ENCODE data around the gene RUNX3. TPM values are rescaled to one million over a fixed set of nuclear protein-coding genes. Genes with fewer than 3 reads are reported as not detected.

The RUNX3 gene
- polyA plus RNA-seq, 1 donor (not counting 4 experiments of a cell fraction or from before 2014, with no cell fraction given) = not detected

- peak in 2 of 3 experiments; percentile 28 to 67 for TF ChIP-seq CTCF (optimal IDR thresholded peaks at IDR 0.05 in 1 of 3, IDR thresholded peaks at IDR 0.05 in 1 of 3, conservative IDR thresholded peaks at IDR 0.05 in 1 of 3; ENCODE audit: extremely low read depth in 1 of 3, insufficient read depth in 2 of 3, low read length in 3 of 3)
- TF ChIP-seq EZH2 (IDR thresholded peaks at IDR 0.05; ENCODE audit: low read length) = no peak
- Histone ChIP-seq H3K4me3 (ENCODE audit: control insufficient read depth in 2 of 3, extremely low read depth in 1 of 3, insufficient read depth in 2 of 3, low read depth in 1 of 3, low read length in 3 of 3) (no peak overlapping the region), H3K27me3 (ENCODE audit: control insufficient read depth, extremely low read depth, insufficient read depth, low read length) (no peaks in the 10 kb centered on the region), H3K79me2 (ENCODE audit: control insufficient read depth, insufficient read depth, low read length) (no peaks in the 10 kb centered on the region), H3K36me3 (ENCODE audit: control insufficient read depth in 2 of 2, extremely low read depth in 1 of 2, insufficient read depth in 2 of 2, low read length in 2 of 2) (peaks cover 0 to 2% of the 10 kb centered on the region in 2 experiments), H3K4me2 (ENCODE audit: control insufficient read depth, extremely low read depth, insufficient read depth, low read depth, low read length) (no peak overlapping the region), H2AFZ (ENCODE audit: control insufficient read depth, low read length) (no peak overlapping the region), H3K9me3 (ENCODE audit: control insufficient read depth, low read depth, low read length) (no peaks in the 10 kb centered on the region), H3K9me1 (ENCODE audit: control insufficient read depth, extremely low read depth, insufficient read depth, low read length) (no peaks in the 10 kb centered on the region), H3K27ac (ENCODE audit: control insufficient read depth, insufficient read depth, low read length) (no peak overlapping the region), H4K20me1 (ENCODE audit: control insufficient read depth, extremely low read depth, insufficient read depth, low read length) (no peaks in the 10 kb centered on the region), H3K4me1 (ENCODE audit: control insufficient read depth, extremely low read depth, insufficient read depth, low read length) (no peaks in the 10 kb centered on the region), H3K9ac (ENCODE audit: control insufficient read depth, extremely low read depth, insufficient read depth, low read length) (no peak overlapping the region)
- dilution Hi-C loops (cut with MboI; ENCODE audit: extremely low pct_ligation_motif_present, low sequenced_read_pairs) = no loop called here
- FAIRE-seq (no peak), DNase-seq (ENCODE audit: low read depth, low spot score) (no peak)
Observed at GRCh38 chr1:24849672-24850295, 80.3 kb downstream of the RUNX3 start.

Small RNA genes lying within 50 kb of the gene (small RNA-seq; reads per million reads assigned to genes)
- gene MIR6731 (ENCODE audit: insufficient read length in 3 of 3, low read depth in 3 of 3, low replicate concordance in 1 of 3) = 0 reads per million in 3 experiments

Other genes starting within 250 kb of the RUNX3 start
- 105 to 130 TPM (median 118 TPM) in 3 replicates for gene CLIC4, start 184.8 kb downstream of the RUNX3 start, polyA plus RNA-seq

All from keratinocyte (primary cell).